Choroid plexus epithelial cell (primary cell): Measurements from ENCODE around the gene SNX21.
A peak's percentile ranks its signal among the peaks of the same experiment; 100 is the strongest.

Experiments used
- DNase-seq: peaks from one replicate; pipeline ENCODE4 v3.0.0-alpha.2; 2010; ENCODE audit warnings: low read depth
- H3K4me3 ChIP-seq: 2 replicates; pipeline ENCODE4 v1.5.1; 2011; ENCODE audit warnings: low read depth, mild to moderate bottlenecking, control low read depth, low read length, moderate library complexity
- TF ChIP-seq, protein P1 (sequence below): conservative IDR thresholded peaks from 2 replicates; pipeline ENCODE4 v1.5.1; 2011; ENCODE audit warnings: low read depth, mild to moderate bottlenecking, control low read depth, inconsistent platforms, low read length, moderate library complexity

SNX21 gene

DNA sequence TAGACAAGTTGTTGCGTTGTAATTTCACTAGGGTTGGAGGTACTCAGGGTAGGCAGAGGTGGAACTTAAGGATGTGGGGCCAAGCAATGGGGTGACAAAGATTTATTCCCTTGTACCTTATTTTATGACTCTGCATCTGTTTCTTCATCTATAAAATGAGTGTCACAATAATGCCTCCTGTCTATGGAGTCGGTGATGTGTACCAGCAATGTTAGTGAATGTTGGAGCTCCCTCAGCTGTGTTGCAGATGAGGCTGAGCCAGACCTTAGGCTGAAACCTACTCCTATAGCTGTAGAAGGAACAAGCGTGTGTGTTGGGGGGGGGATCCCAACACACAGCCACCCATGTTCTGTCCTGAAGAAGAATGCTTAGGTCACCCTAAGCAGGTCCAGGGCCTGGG, 16.6 kb upstream of the SNX21 start:
- no peak overlapping the region for H3K4me3 ChIP-seq
- DNase-seq, result no peak
- TF ChIP-seq, protein P1, sequence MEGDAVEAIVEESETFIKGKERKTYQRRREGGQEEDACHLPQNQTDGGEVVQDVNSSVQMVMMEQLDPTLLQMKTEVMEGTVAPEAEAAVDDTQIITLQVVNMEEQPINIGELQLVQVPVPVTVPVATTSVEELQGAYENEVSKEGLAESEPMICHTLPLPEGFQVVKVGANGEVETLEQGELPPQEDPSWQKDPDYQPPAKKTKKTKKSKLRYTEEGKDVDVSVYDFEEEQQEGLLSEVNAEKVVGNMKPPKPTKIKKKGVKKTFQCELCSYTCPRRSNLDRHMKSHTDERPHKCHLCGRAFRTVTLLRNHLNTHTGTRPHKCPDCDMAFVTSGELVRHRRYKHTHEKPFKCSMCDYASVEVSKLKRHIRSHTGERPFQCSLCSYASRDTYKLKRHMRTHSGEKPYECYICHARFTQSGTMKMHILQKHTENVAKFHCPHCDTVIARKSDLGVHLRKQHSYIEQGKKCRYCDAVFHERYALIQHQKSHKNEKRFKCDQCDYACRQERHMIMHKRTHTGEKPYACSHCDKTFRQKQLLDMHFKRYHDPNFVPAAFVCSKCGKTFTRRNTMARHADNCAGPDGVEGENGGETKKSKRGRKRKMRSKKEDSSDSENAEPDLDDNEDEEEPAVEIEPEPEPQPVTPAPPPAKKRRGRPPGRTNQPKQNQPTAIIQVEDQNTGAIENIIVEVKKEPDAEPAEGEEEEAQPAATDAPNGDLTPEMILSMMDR, result no peak

DNA sequence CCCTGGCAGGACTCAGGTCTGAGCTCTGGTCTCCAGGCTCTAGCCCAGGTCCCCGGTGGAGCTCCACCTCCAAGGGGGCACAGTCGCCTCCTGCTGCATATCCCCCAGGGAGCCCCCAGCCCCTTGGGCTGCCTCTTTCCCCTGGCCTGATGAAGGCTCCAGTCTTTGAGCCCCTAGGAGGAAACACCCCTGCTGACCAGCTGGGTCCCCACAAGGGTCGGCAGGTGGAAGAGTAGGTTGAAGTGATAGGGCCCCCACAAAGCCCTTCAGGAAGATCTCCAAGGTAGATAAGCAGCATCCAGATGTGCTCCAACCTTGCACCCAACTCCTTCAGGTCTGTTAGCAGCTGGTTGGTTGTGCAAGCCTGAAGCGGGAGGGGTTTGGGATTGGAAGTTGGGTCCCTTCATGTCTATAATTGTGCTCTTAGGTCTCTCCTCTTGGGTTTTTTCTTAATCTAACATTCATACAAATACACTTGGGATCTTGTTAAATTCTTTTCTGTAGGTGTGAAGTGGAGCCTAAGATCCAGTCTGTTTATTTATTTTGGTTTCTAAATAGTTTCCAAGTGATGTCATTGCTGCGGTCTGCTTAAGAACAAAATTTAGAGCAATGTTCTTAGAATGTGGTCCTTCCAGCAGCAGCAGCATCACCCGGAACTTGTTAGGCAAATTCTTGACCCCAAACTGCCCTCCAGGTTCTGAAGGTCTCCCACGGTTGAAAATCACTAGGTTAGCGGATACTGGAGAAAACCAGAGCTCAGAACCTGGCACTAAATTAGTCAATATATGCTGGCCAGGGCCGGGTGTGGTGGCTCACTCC, 16.0 kb upstream of the SNX21 start:
- TF ChIP-seq, protein P1, result no peak
- peak; percentile 97 for DNase-seq
- no peak overlapping the region for H3K4me3 ChIP-seq

DNA sequence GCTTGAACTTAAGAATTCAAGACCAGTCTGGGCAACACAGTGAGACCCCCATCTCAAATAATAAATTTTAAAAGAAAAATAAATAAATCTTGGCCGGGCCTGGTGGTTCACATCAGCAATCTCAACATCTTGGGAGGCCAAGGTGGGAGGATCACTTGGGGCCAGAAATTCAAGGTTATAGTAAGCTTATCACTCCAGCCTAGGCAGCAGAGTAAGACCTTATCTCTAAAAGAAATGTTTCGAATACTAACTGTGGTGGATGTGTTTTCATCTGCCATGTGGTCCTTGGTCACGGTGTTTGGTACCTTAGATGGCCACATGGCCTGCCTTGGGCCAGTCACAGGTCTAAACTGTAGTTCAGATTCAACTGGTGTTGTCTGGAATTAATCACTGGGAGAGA, 15.4 kb upstream of the SNX21 start:
- DNase-seq, result no peak
- no peak overlapping the region for H3K4me3 ChIP-seq
- TF ChIP-seq, protein P1, result no peak

DNA sequence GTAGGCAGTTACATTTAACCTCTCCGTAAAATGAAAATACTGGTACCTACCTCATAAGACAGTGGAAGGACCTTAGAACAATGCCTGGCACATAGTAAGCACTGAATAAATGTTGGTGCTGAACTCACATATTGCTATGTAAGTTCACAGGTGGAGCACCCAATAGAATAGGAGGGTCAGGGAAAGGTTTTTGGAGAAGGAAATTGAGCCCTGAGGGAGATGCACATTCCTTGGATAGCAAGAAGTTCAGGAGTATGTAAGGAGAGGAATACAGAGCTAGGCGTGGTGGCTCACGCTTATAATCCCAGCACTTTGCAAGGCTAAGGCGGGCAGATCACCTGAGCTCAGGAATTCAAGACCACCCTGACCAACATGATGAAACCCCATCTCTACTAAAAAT, 14.1 kb upstream of the SNX21 start:
- H3K4me3 ChIP-seq, result no peak overlapping the region
- TF ChIP-seq, protein P1, result no peak
- DNase-seq, result no peak

DNA sequence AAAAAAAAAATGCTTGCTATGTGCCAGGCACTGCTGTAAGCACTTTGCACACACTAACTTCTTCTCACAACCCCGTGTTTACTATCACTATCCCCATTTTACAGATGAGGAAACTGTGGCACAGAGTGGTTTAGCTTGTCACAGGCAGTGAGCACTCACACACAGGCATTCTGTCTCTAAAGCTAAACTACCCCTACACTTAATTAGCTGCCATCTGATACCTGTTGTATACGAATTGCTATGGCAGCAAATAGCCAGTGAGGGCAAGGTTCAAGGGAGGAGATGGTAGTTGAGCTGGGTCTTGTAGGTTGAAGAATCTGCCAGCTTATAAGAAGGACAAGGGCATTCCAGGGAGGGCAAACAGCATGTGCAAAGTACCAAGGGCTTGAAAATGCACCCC, 11.7 kb upstream of the SNX21 start:
- H3K4me3 ChIP-seq, result no peak overlapping the region
- TF ChIP-seq, protein P1, result no peak
- DNase-seq, result no peak

DNA sequence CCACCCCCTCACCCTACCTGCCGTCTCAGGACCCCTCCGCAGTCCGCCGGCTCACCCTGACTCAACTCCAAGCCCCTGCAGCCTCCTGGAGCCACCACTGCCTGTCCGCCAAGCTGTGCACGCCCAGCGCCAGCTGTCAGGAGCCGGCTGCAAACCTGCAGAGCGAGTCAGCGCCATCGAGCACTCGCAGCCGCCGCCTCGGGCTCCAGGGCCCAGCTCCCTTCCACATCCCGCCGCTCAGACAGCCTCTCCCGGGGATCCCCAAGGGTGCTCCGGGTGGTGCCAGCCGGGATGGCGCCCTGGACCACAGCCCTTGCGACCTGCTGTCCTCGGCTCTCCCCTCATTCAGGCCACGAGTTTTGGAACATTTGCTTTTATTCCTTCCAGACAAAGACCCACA, 10.7 kb upstream of the SNX21 start:
- TF ChIP-seq, protein P1, result no peak
- peak overlapping the region; percentile 10 for H3K4me3 ChIP-seq
- peak; percentile 41 for DNase-seq
